Lung (tissue), 12 donors: ENCODE results near the gene TMEM238L. TPM values are rescaled to one million over a fixed set of nuclear protein-coding genes. Genes with fewer than 3 reads are reported as not detected.

ENCODE experiments used
- ATAC-seq: fragments of 200-7000 bp; cut with Tn5 transposase; one replicate; pipeline ENCODE4 v1.9.1; 2020; ENCODE audit warnings: moderate number of reproducible peaks; ENCODE audit not compliant: insufficient read depth, low FRiP score
- DNase-seq, 3 donors: peaks; one replicate each; pipeline ENCODE4 v3.0.0-alpha.2; 2013 to 2017
- H3K27ac ChIP-seq, 2 donors: one replicate each; pipeline ENCODE4 v1.5.1; 2013; ENCODE audit warnings: mild to moderate bottlenecking in 2 of 2, moderate library complexity in 2 of 2, control low read depth in 1 of 2, inconsistent platforms in 1 of 2, low read depth in 1 of 2, low read length in 1 of 2
- H3K27me3 ChIP-seq, 3 donors: one replicate each; pipeline ENCODE4 v1.5.1; 2013; ENCODE audit warnings: low read length in 2 of 3; ENCODE audit not compliant: control insufficient read depth in 3 of 3, insufficient read depth in 3 of 3
- H3K36me3 ChIP-seq, 4 donors: one replicate each; pipeline ENCODE4 v1.5.1; 2013; ENCODE audit warnings: low read length in 4 of 4, mild to moderate bottlenecking in 1 of 4, moderate library complexity in 1 of 4; ENCODE audit not compliant: control insufficient read depth in 4 of 4, insufficient read depth in 4 of 4
- H3K4me1 ChIP-seq, 5 donors: one replicate each; pipeline ENCODE4 v1.5.1; 2013; ENCODE audit warnings: low read length in 5 of 5, mild to moderate bottlenecking in 2 of 5, moderate library complexity in 1 of 5; ENCODE audit not compliant: control insufficient read depth in 5 of 5, insufficient read depth in 5 of 5
- H3K4me3 ChIP-seq: one replicate; pipeline ENCODE4 v1.5.1; 2013; ENCODE audit warnings: mild to moderate bottlenecking, control low read depth, moderate library complexity
- H3K9ac ChIP-seq, 2 donors: one replicate each; pipeline ENCODE4 v1.5.1; 2013; ENCODE audit warnings: low read length in 2 of 2, control low read depth in 1 of 2; ENCODE audit not compliant: insufficient read depth in 1 of 2
- H3K9me3 ChIP-seq, 4 donors: one replicate each; pipeline ENCODE4 v1.5.1; 2013; ENCODE audit warnings: low read length in 3 of 4, mild to moderate bottlenecking in 1 of 4, moderate library complexity in 1 of 4; ENCODE audit not compliant: control insufficient read depth in 4 of 4, insufficient read depth in 3 of 4
- WGBS, 2 donors: extraction: QIAGEN DNeasy Blood & Tissue Kit; methylation state at CpG; one replicate each; pipeline ENCODE4 v1.1.7; 2013; 5-methylcytosine and 5-hydroxymethylcytosine counted together
- polyA plus RNA-seq, 2 donors: library from polyadenylated mRNA; stranded (reverse); fragments of 200-250 nt; gene quantifications; one replicate each; pipeline ENCODE4 v1.2.1, GENCODE V29; 2013
- total RNA-seq, 2 donors: library from RNA; depleted of rRNA in 1 of 2; stranded (reverse); fragments of >200 nt in 1 of 2; gene quantifications; one replicate each; pipeline ENCODE4 v1.2.1, GENCODE V29; 2014 to 2021
- TF ChIP-seq, protein P1 (sequence below): IDR thresholded peaks from 2 replicates; pipeline ENCODE4 v1.5.1; 2012; ENCODE audit warnings: mild to moderate bottlenecking; ENCODE audit errors: control extremely low read depth, extremely low read depth
- donor health status: control.
- donor health status: control.
- donor health status: Bipolar disorder and iron deficiency.
- donor health status: healthy.
- donor health status: DM: yes; HTN: yes; CAD: no.

TMEM238L gene
- total and polyA plus RNA-seq, 4 donors = 0.05 TPM; not detected in 3

DNA sequence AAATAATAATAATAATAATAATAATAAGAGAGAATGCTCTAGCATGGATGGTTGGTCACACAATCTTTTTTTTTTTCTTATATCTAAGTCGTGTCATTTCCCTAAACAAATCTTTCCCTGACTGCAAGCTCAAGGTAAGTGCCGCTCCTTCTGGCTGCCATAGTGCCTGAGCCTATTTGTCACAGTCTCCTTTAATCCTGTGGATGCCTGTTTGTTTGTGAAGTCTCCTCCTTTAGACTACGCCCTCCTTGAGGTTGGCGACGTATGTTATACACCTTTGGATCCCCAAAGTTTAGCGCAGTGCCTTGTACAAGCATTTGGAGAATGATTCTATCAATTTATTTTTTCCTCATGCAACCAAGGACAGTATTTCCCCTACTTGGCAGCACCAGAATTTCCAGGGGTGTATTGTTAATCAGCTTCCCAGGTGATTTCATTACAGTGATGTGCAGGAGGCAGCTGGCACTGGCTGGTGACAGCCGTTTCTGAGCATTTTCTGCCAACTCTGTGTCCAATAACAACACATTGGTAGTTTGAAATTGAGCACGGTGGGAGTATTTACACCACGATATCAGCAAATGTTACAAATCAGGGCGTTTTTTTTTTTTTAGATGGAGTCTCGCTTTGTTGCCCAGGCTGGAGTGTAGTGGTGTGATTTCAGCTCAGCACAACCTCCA lies 26.6 kb downstream of the TMEM238L start:
- 89 to 92% methylated on average over 11 of the region's 11 CpGs for WGBS, 2 donors
- no peaks in the 10 kb centered on the region for H3K36me3 ChIP-seq
- no peak overlapping the region for H3K9ac ChIP-seq
- TF ChIP-seq, protein P1, sequence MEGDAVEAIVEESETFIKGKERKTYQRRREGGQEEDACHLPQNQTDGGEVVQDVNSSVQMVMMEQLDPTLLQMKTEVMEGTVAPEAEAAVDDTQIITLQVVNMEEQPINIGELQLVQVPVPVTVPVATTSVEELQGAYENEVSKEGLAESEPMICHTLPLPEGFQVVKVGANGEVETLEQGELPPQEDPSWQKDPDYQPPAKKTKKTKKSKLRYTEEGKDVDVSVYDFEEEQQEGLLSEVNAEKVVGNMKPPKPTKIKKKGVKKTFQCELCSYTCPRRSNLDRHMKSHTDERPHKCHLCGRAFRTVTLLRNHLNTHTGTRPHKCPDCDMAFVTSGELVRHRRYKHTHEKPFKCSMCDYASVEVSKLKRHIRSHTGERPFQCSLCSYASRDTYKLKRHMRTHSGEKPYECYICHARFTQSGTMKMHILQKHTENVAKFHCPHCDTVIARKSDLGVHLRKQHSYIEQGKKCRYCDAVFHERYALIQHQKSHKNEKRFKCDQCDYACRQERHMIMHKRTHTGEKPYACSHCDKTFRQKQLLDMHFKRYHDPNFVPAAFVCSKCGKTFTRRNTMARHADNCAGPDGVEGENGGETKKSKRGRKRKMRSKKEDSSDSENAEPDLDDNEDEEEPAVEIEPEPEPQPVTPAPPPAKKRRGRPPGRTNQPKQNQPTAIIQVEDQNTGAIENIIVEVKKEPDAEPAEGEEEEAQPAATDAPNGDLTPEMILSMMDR = no peak
- no peak overlapping the region for H3K27ac ChIP-seq
- DNase-seq (no peak), ATAC-seq (no peak)
- H3K9me3 ChIP-seq = peaks cover 0 to 8% (median 0%) of the 10 kb centered on the region in 4 donors
- no peak overlapping the region for H3K4me3 ChIP-seq
- H3K4me1 ChIP-seq = peaks cover 0 to 6% (median 0%) of the 10 kb centered on the region in 5 donors
- H3K27me3 ChIP-seq = no peaks in the 10 kb centered on the region

DNA sequence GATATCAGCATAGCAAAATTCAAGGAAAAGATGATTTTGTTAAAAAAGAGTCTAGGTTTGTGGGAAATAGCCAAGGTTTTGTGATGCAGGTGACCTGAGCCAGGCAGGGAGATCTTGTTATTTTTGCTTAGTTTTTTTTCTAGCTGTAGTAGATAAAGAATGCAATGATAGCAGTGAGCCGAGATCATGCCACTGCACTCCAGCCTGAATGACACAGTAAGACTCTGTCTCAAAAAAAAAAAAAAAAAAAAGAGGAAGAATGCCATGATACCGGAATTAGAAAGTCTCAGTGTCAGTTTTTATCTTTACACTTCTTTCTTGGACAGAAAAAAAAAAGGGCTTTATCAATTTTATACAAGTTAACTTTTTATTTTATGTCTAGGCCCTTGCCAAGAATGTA lies 27.5 kb downstream of the TMEM238L start:
- Histone ChIP-seq H3K9ac (no peak overlapping the region), H3K27ac (no peak overlapping the region), H3K27me3 (no peaks in the 10 kb centered on the region), H3K36me3 (no peaks in the 10 kb centered on the region), H3K4me1 (peaks cover 0 to 6% (median 0%) of the 10 kb centered on the region in 5 donors), H3K9me3 (peaks cover 0 to 8% (median 0%) of the 10 kb centered on the region in 4 donors), H3K4me3 (no peak overlapping the region)
- WGBS, 2 donors = 22 to 46% methylated on average over 2 of the region's 2 CpGs
- TF ChIP-seq, protein P1 = no peak
- no peak for DNase-seq
- ATAC-seq = no peak

DNA sequence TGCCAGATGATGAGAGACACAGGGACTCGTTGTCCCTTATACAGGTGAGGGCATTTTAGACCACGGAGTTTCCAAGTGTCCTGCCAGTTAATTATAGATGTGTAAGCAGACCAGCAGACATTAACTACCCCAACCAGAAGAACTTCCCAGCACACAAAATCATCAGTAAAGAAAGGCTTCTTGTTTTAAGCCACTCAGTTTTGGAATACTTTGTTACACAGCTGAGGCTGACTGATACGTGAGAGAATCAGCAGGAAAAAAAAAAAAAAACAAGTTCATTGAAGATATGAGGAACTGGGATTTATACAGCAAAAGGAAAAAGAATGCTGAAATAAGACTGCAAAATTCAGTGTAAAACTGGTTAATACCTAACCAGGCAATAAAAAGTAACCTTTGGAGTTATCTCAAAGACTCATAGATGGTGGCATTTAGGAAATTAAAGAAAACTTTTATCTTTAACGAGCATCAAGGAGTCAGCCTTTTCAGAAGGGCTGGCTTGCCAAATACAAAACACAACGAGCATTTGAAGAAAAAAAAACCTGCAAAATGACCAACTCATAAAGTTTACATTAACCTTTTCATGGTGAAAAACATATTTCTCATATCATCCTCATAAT lies 28.1 kb downstream of the TMEM238L start:
- H3K4me3 ChIP-seq = no peak overlapping the region
- peaks cover 0 to 6% (median 0%) of the 10 kb centered on the region in 5 donors for H3K4me1 ChIP-seq
- H3K27ac ChIP-seq = no peak overlapping the region
- no peaks in the 10 kb centered on the region for H3K36me3 ChIP-seq
- ATAC-seq (no peak), DNase-seq (no peak)
- peaks cover 0 to 11% (median 0%) of the 10 kb centered on the region in 4 donors for H3K9me3 ChIP-seq
- 69 to 81% methylated on average over 5 of the region's 5 CpGs for WGBS, 2 donors
- no peak overlapping the region for H3K9ac ChIP-seq
- H3K27me3 ChIP-seq = no peaks in the 10 kb centered on the region
- TF ChIP-seq, protein P1 = no peak
